NT2/D1 (cell line): ENCODE results near the gene NCOA3.

ENCODE experiments used
- SUZ12 ChIP-seq: IDR thresholded peaks from 2 replicates; pipeline ENCODE4 v1.6.1; 2011; ENCODE audit not compliant: insufficient read length, insufficient read depth; ENCODE audit errors: extremely low read depth
- YY1 ChIP-seq: IDR thresholded peaks from 2 replicates; pipeline ENCODE4 v1.6.1; 2011; ENCODE audit not compliant: insufficient read length, insufficient read depth
- ZNF274 ChIP-seq: IDR thresholded peaks from 2 replicates; pipeline ENCODE4 v1.6.1; 2011; ENCODE audit warnings: mild to moderate bottlenecking, low read depth, low read length

- TF ChIP-seq ZNF274 (no peak), YY1 (no peak), SUZ12 (no peak)
Measured at GRCh38 chr20:47455133-47456040, 46.3 kb upstream of the NCOA3 start.
